Smooth muscle cell of the brain vasculature (primary cell): ENCODE measurements around the gene SUFU.

Experiments used
- DNase-seq: peaks from one replicate; pipeline ENCODE4 v3.0.0-alpha.2; 2012; ENCODE audit warnings: low read depth, low spot score

SUFU gene

DNA sequence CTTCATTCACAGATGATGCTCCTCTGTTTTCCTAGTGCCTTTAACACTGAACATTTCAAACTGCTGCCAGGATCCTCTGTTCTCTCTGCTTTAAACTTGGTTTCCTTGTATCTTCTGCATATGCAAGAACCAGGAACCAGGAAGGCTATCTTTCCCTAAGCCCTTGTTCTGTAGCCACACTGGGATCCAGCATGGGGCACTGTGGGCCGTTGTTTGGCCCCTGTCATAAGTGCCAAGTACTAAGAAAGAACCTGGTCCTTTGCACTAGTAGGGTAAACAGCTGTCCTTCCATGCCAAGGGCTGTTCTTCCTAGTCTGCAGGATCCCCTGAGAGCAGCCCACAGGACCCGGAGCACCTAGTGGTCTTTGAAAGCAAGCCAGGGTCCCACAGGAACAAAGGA, 91.5 kb downstream of the SUFU start:
- no peak for DNase-seq

DNA sequence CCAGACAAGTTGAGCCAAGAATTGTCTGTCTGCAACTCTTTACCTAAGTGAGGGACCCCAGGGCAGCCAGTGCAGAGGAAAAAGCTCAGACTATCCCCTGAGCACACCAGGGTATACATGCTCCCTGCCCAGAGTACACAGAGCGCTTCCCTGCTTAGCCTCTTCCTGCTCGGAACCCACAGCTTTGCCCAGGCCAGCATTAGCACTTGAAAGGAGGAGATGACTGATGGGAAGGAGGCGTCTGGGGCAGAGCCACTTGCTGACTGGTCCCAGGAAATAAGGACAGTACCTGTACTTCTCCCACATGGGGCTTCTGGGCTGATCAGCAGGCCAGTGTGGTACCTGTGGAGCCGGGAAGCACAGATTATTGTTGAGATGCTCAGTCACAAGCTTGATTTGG, 92.1 kb downstream of the SUFU start:
- DNase-seq: no peak

DNA sequence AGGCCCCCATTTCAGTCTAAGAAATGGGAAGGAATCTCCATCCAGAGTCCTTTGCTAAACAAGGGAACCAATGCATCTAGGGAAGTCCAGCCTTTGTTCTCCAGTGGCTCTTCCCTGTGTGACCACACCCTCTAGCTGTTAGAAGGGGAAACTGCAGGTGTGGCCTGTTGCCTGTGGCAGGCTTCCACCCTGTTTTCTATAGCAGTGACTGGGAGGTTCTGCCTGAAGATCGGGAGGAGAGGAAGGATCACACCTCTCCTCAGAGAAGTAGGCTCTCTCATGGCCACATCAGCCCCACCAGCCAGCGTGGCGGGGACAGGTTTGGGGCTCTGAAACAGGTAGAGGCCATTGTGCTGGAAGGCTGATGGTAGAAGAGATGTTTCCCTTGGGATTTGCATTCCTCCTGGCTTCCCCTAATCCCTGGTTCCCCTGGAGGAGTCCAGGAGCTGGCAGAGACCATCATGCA, 92.8 kb downstream of the SUFU start:
- no peak for DNase-seq

DNA sequence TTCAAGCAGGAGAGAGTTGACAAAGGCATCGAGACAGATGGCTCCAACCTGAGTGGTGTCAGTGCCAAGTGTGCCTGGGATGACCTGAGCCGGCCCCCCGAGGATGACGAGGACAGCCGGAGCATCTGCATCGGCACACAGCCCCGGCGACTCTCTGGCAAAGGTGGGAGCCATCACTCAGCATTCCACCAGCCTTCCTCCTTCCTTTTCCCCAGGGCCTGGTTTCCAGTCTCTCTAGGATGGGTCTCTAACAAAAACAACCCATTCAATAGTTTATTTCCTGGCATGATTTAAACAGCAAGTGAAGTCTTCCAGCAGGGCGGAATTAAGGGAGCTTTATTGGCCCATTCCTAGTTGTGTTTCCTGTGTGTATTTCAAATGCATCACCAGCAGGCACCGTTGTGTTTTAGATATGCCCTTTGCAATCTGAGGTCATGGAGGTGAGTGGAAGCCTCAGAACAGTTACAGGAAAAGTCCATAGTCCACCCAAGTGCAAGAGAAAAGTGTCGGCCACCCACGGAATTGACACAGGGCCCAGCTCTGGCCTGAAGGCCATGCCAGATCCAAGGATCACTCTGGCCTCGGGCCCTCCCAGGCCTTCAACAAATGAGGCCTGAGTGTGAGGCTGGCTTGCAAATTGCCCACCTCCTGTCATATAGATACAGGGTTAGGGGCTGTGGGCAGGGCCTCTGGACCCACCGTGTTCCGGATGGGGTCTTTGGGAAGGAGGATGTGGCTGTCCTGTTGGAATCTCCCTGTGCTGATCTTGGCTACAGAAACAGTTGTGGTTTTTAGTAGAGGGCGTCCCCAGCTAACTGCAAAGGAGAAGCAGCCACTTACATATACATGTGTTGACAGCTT, 93.6 kb downstream of the SUFU start:
- no peak for DNase-seq

DNA sequence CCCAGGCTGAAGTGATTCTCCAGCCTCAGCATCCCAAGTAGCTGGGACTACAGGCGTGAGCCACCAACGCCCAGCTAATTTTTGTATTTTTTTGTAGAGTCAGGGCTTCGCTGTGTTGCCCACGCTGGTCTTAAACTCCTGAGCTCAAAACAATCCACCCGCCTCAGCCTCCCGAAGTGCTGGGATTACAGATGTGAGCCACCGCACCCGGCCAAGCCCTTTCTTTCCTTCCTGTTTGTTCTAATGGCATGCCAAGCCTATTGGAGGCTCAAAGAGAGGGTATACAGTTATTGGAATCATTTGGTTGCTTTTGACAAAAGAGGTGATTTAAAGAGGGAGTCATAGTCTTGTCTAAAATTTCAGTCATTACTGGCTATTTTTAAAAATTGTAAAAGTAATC, 94.5 kb downstream of the SUFU start:
- DNase-seq: no peak

DNA sequence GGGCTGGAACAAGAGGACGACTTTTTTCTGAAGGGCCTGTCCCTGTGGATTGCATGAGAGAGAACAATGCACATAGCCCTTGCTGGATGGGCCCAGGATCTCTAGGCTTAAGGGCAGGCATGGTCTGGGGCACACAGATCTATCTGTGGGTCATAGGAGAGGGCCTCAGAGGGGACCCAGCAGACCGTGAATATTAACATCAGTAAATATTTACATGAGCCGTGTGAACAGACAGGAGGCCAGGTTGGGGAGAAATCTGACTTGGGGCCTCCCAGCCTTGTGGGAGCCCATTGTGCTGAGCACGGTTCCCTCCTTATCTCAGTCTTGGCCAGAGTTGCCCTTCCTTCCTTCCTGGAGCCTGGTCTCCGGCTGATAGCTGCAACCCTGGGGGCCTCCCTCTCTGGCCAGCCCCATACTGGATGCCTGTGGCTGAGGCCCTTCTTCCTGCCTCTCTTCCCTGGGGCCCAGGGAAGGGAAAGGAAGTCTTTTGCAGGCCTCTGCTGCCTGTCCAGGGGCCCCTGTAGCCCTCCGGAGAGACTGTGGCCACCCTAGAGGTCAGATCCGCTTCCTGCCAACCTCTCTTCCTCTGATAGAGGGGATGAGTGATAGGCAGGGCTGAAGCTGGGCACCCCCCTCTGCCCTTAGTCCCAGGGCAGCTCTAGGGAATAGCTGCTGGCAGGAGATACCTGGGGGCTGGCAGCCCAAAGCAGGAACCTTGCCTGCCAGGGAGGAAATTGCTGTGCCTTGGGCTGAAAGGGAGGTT, 96.0 kb downstream of the SUFU start:
- no peak for DNase-seq

DNA sequence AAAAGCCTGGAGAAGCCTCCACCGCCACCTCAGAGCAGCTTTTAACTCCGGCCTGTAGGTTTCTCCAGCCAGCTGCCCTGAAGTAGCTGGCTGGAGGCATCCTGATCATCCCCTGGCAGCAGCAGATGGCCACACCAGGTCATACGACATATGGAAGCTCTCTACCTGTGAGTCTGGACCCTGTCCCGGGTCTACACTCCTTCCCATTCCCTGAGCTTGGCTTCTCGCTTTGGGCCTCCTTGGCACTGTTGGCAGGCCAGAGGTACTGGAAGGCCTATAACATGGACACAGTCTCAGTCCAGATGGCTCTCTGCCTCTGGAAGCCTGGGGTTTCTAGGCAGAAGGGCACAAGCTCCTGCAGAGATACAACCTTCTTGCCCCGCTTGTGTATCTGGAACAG, 97.0 kb downstream of the SUFU start:
- no peak for DNase-seq

DNA sequence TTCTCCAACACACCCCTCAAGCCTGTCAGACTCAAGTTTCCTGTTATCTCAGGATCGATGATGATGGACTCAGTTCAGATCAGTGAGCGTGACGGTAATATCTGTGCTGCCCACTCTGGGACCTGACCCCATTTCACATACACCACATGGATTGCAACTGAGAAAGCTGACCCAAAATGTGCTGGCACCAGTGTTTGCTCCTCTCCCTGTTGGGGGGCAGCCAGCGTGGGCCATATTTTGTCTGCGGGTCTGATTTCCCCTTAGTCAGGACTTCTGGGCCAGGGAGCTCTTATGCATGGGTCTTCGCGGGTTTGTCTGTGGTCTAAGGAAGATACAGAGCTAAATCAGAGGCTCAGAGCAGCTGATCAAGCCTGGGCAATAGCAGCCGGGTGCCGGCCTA, 97.9 kb downstream of the SUFU start:
- DNase-seq: no peak

DNA sequence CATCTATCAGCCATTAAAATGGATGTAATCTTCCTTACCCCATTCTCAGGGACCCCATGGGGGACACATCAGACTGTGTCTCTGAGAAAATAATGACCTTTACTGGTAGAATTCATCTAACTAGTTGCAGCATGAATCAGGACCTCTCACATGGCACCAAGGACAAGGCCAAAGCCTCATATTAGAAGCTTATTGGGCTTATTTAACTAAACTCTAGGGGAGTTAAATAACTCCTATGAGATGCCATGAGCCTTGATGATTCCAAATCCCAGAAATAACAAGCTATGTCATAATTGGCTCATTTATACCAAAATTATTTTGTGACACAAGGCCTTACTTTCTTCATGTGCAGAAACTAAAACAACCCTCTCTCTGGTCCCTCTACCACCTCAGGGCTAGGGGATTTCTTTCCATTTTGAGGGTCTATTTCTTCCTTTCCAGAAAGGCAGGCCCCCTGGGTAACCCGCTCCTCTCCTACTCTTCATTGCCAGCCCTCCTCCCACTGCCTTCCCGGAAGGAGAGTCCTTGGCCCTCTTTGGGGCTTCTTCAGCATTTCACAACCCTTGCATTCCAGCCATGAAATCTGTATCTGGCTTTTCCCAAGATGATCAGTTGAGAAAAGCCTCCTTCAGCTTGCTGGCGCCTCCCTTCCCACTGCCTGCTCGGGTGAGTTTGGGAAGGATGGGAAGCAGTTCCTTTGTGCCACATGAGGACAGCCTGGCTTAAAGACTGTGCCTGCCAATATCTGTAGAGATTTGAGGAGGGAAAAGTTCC, 98.7 kb downstream of the SUFU start:
- DNase-seq: no peak

DNA sequence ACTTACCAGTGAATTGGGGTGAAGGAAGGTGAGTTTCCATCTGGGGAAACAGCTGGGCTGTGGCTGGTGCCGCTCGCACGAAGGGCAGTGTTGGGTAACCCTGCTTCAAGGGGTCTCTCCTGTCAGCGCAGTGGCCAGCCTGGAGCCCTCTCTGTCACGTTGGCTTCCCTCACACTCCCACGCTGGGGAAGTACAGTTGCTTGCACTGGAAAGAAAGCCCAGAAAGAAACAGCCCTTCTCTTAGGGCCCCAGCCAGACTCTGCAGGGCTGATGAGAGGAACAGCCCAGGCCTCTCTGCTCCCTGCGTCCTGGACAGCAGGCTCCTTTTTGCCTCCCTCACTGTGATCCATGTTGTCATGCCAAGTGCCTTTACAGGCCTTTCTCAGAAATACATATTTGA, 100.2 kb downstream of the SUFU start:
- DNase-seq: no peak

DNA sequence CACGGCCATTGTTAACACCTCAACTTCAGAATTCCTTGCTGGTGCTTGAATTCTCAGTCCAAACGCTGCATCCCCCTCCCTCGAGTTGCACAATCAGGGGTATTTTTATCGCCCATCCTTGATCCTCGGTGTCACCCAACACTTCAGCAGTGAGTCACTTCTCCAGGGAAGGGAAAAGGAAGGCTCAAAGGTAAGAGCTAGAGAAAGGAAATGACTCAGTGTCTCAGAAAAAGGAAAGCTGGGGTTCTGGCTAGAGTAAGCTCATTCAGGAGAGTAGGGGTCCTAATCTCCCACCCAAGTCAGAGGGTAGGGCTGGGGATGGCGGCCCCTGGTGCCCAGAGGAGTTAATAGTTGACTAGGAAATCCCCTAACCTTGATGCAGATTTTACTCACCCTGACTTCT, 100.7 kb downstream of the SUFU start:
- no peak for DNase-seq

DNA sequence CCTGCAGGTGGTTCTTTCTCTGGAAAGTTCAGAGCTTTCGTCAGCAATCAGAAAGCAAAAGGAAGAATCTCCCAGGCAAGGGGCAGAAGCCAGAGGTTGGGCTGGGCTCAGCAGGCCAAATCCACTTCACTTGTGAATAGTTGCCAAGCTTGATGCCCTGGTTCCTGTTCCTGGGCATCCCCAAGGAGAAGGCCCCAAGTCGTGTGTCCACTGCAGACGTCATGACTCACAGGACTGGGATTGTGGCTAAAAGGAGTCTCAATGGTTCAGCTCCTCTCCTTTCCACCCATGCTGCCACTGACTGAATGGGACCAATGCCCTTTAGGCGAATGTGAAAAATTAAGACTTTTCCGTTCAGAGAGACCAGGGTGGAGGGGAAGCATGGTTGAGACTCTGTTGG, 101.9 kb downstream of the SUFU start:
- no peak for DNase-seq

DNA sequence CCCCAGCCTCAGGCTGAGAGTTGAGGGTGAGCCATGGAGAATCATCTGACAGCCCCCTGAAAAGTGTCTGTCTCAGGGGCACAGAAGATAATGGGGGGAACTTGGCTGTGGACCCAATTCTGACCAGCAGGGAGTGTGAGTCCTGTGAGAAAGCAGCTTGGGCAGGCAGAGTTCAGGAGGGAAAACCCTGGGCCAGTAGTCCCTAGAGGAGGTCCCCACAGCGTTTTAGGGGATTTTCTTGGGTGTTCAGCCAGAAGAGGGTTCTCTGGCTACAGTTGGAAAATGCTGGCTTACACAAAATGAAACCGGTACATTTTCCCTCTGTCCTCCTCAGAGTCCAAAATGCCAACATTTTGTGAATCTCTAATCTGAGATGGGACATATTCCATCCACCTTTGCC, 104.7 kb downstream of the SUFU start:
- DNase-seq: no peak

DNA sequence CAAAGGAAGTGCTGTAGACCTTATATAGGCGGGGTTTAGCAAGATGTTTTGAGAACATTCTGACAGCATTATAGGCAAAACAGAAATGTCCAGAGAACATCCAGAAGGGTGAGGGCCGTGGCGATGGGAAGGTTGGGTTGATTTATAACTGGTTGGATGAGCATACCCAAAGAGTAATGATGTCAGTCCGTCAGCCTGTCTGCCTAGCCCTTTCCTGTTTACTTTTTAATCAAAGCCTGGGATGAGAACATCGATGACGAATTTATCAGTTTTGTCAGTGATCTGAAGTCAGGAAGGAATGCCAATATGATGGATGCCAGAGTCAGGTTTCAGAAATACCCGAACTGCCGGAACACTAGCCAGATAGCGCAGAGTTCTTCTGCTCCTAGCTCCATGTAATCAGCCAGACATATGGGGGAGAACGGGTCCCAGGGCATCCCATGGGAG, 106.7 kb downstream of the SUFU start:
- DNase-seq: no peak

DNA sequence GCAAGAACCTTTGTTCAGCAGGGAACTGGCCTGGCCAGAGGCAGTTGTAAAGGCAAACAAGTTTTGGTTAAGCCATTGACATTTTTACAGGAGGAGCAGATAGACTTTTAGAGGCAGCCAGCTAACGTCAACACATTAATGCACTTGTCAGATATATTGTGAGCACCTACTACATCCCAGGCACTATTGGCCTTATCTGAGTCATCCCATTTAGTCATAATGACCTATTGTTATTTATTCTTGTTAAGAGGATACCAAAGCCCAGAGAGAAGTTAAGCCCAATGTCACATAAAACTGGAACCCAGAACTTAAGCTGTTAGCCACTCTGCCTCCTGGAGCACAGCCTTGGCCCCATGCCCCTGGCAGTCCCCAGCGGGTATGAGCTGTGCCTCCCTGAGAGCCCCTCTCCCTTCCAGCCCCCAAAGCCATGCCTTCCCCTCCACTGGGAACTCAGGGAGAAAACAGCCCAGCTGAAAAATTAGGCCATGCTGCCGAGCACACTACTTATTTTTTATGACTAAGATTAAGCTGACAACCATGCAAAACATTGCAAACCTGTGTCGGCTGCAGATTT, 107.8 kb downstream of the SUFU start:
- no peak for DNase-seq

DNA sequence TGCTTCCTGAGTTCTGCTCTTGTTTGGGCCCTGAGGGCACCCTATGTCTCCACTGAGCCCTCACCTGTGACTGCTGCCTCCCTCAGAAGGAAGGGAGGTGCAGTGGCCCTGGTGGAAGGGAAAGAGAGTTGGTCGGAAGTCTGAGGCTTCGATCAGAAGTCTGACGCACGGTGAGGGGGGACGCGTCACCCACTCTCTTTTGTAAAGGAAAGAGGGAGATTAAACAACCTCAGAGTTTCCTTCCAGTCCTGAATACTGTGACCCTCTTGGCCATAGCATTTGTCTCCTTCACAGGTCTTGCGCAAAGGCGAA, 109.1 kb downstream of the SUFU start:
- no peak for DNase-seq

DNA sequence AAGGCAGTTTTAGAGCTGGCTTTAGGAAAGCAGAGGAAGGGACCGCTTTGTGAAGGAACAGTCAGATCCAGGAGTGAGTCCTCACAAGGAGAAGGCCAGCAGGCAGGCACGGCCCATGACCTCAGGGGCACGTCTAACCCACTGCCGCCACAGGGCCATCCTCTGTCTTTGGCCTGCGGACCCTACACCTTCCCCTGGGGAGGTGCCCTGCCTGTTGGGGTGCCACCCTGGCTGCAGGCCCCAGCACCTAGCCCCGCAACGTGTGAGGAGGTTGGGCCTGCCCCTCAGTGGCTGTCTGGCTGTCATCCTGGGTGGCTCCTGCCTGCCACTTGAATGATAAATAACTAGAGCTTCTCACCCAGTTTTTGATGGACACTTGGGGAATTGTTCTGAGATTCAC, 109.5 kb downstream of the SUFU start:
- DNase-seq: no peak

DNA sequence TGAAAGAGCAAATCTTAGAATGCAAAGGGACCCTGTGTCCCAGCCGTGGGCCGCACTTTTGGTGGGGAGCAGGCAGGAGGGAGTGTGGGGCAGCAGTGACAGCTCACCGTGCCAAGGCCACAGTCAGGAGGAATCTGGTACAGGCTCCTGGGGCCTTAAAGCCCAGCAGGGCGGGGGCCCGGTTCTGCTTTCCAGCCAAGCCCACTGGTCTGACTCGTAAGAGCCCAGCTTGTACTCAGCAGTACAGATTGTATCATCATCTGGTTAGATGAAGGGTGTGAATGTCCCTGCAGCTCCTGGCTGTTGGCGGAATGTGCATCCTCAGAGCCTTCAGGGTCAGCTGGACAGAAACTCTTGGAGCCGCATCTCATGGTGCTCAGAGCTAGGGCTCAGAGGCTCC, 110.0 kb downstream of the SUFU start:
- DNase-seq: no peak

DNA sequence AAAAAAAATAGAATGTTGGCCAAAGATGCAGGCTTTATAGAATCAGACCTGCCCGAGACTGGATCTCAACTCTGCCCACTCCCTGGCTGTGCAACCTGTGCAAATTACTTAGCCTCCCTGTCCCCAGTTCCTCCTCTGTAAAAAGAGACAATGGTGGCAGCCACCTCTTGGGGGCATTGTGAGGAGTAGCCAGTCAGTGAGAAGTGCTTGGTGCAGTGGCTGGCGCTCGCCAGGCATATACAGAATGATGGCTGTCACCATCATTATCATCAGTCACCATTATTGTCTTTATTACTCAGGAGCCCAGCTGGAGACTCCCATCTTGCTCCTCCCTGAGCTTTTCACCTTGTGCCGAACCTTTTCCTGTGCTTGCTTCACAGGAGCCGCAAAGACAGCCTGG, 111.1 kb downstream of the SUFU start:
- DNase-seq: no peak

DNA sequence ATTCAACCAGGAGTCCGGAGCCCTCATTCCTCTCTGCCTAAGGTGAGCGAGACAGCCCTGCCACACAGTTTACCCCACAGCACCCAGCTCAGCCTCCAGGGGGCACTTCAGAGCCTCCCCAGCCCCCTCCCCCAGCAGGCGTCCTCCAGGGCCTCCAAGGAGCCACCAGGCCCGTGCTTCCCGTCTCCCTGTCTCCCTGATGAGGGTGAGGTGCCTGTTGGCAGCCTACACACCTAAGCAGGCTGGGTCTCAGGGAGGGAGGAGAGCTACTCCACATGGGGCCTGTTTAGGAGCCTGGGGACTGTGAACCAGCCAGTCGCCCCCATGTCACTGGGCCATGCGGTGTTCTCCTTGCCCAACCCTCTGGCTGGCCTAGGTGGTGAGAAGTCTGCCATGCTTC, 111.6 kb downstream of the SUFU start:
- no peak for DNase-seq

DNA sequence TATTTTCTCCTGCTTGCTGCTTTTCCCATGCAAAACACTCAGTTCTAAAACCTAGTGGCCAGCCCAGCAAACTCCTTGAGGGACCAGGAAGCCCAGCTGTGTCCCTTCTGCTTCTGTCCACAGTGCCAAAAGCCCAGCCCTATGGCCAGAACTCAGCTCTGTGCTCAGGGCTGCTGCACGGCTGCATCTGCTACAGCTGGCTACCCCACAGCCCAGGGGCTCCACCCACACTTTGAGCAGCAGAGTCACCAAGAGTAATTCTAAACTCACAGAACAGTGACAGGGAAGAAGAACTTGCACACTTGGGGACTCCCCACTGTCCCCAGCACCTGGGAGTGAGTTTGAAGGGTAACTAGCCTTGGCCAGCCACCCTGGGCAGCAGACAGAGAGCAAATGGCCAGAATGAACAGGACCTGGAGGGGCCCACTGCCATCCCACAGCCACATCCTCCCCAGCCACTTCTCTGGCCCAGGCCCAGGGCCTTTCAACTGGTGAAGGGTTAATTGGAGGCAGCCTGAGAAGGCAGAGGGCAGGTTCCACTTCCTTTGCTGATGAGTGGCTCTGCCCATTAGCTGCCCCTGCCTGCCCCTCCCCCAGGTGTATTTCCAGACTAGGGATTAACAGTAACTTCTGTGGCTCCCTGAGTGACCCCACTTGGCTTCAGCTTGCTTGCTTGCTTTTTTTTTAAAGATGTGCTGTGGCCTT, 112.4 kb downstream of the SUFU start:
- no peak for DNase-seq
